HG02588 (cell line): Measurements from ENCODE around the gene TGFA.

Experiments used
- ATAC-seq: cut with Tn5 transposase; IDR thresholded peaks from one replicate; pipeline ENCODE4 v1.9.1; 2021; ENCODE audit warnings: mild to moderate bottlenecking, moderate library complexity; ENCODE audit not compliant: unreplicated experiment

Gene TGFA

DNA sequence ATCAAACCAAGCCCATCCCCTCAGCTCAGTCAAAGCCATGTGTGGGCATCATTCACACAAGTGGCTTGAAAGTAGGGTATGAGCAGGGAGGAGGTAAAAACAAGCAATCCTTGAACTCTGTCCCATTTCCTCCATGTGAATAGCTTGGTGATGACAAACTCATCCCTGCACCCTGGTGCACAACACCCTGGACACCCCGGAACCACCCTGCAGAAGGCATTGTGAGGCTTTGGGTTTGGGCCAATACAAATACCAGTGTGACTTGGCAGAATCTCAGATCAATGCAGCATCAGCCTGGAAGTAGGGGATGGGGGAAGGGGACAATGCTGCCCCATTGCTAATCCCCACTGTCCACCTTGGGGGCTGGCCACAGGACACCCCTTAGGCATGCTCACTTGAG is 28.6 kb downstream of the TGFA start:
- no peak for ATAC-seq

DNA sequence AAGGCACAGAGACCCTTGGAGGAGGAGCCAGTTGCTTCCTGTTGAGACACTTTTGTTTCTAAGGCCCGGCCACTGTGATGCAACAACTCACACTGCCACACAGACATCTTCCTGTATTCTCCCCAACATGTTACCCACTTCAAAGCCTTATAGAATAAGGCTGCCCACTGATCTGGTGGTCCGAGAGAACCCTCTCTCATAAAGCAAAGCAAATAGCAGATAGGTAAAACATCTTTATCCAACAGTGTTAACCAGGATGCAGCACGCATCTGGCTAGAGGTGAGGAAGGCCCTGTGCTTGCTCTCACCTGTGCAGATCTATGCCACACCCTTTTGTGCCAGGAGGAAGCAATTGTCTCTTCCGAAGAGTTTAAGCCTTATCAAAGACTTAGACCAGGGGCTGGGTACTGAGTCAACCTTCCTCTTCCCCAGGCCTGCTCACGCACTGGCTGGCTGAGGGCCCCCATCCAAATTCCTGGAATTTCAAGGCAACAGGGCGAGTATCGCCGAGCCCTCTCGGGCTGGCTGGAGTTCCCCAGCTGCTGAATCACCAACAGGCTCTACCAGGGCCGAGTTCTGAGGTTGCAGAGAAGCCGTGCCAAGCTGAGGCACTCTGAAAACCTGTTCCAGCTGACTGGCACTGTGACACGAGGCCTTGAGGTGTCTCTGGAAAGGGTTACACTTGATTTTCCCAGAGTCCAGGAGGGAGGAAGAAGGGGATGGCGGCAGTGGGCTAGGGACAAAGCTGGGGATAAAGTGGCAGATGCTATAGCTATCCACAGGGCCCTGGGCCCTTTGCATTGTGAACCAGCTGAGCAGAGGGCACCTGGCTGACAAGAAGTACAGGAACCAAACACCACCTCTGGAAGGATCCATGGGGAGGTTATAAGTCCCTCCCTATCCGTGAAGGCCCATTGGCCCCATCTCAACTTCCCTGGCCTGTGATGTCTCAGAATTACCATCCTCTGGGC is 29.3 kb downstream of the TGFA start:
- ATAC-seq, result no peak

DNA sequence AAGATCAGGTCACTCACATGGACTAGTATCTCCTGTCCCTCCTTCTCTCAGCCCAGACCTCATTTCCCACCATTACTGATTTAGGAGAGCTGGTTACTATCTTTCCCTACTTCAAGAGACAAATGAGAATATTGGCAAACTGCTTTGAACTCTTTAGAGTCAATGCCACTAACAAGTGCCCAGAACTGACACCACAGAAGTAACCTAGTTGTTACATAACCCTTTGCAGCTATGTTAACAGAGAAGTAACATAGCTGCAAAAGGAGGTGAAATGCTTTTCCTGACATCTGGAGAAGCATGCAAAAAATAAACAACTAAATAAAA is 30.0 kb downstream of the TGFA start:
- no peak for ATAC-seq

DNA sequence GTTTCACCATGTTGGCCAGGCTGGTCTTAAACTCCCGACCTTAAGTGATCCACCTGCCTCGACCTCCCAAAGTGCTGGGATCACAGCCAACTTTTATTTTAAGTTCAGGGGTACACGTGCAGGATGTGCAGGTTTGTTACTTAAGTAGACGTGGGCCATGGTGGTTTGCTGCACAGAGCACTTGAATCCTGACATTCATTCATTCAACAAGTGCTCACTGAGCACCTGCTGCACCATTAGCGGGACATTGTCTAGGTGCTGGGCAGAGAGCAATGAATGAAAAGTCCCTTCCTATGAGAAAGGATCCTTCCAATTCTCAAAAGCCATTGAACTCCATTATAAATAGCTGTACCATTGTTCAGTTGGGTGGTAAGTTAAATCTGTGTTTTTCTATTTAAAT is 31.0 kb downstream of the TGFA start:
- ATAC-seq, result no peak

DNA sequence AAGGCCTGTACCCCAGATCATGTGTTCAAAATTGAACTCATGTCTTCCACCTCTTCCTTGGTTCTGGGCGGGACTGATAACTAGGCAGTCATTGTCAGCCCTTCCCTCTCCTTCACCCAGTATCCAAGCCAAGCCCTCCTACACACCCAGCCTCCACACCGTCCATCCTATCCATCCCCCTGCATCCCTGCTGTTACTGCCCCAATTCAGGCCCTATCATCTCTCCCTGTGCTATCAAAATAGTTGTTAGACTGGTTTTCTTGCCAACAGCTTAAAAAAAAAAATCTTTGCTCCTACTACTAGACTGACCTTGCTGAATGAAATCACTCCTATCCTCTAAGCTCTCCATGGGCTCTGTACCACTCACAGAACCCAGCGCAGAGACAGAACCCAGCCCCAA is 32.8 kb downstream of the TGFA start:
- no peak for ATAC-seq

DNA sequence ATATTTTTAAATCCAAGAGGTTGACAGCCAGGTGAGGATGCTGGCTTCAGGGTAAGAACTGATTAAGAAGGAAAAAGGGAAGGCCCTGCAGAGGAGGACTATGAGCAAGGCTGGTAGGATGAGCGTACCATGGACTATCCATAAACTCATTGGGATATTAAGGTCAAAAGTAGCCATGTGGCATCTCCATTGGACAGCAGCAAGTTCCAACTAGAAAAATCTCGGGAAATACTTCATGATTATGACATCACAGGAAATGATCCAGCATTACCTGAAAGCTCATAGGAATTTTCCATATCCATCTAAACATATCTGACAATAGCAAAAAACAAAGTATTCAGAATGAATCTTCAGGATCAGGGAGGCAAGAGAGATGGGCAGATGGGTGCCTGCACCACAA is 34.2 kb downstream of the TGFA start:
- ATAC-seq, result no peak

DNA sequence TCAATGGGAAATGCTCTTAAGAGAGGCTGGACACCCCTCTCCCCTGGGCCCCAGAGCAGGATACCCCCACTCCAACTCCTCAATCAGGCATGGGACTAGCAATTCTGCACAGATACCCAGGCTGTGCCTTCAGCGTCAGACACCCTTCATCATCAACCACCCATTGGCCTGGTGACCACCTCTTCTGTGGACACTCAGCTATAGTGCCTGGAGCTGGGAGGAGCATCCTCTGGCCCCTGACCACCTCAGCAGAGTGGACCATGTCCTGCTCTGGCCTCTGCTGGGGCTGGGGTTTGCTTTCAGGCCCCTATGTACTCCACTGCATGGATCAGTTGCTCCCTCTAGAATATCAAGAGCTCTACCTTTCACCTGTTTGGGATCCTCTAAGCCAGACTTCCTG is 35.1 kb downstream of the TGFA start:
- no peak for ATAC-seq

DNA sequence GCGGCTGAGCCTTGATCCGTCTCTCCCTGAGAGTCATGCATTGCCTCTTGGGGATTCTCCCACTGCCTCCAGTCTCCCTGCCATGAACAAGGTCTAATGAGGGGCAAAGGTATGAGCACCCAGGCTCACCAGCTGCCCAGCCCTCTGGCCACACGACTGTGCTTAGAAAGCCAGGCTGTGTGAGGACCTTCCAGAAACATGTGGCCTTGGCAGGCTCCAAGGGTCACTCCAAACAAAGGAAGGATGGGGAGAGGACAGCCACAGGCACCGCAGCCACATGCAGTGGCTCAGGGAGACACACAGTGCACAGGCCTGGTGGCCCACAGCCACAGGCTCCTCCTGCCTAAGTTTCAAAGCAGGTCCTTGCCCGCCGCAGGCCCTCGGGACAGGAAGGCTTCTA is 35.8 kb downstream of the TGFA start:
- no peak for ATAC-seq

DNA sequence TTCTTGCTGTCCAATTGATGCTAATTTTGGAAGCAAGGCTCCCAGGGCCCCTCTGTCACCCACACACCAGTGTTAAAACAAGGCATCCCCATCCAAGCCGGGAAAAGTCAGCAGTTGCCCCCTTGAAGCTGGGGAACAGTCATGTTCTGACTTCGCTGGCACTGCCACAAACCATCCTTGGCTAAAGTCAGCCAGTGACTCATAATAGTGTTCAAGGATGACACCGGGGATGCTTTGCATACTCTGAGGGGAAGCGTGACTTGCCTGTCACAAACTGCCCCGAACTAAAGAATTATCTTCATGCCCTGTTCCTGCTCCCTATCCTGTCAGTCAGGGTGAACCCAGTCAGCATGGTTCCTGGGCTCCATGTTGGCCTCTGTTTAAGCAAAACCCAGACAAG is 37.0 kb downstream of the TGFA start:
- ATAC-seq, result peak; percentile 97

DNA sequence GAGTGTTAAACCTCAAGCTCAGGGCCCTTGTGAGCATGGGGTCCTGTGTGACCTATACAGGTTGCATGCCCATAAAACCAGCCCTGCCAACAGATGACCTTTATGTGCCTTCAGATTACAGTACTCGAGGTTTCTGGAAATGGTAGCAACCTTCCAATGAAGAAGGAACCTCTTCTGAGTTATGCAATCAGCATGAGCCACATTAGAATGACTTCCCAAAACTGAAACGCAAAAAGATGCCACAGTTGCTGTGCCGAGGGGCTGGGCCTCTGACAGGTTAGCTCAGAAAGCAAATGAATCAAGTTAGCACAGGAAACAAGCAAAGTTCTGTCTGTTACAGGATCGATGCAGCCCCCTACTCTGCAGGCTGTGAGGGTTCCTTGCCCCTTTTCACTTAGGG is 37.7 kb downstream of the TGFA start:
- no peak for ATAC-seq

DNA sequence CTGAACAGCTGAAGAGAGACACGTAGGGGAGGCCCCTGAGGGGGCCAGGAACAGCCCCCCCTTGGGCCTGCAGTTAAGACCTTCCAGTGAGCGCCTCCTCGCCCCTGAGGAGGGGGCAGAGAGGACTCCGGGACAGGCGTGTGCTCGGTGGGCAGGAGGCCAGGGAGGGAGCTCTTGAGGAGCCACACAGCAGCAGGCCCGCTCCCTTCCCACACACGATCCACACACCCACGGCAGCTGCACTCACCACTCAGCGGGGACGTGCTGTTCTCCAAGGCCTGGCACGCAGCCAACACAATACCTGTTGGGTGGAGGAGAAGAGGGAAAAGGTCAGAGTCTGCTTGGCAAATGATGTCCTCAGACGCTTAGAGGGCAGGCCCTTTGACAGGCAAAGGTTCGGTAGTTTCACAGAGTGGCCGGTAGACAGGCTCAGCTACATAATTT is 39.0 kb downstream of the TGFA start:
- ATAC-seq, result no peak

DNA sequence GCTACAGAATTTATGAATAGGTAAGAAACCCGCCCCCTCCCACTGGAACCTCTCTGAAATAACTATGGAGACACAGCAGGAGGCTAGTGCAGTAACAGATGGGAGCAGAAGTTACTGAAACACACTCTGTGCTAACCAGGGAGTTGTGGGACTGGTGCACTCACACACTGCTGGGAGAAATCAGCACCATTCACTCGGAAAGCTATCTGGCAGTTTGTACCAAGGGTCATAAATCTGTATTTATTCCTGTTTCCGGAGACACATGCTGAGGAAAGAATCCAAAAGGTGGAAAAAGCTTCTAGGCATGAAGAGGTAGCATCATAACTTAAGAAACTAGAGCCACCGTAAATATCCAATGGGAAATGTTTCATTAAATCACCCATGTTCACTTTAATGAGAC is 39.9 kb downstream of the TGFA start:
- no peak for ATAC-seq

DNA sequence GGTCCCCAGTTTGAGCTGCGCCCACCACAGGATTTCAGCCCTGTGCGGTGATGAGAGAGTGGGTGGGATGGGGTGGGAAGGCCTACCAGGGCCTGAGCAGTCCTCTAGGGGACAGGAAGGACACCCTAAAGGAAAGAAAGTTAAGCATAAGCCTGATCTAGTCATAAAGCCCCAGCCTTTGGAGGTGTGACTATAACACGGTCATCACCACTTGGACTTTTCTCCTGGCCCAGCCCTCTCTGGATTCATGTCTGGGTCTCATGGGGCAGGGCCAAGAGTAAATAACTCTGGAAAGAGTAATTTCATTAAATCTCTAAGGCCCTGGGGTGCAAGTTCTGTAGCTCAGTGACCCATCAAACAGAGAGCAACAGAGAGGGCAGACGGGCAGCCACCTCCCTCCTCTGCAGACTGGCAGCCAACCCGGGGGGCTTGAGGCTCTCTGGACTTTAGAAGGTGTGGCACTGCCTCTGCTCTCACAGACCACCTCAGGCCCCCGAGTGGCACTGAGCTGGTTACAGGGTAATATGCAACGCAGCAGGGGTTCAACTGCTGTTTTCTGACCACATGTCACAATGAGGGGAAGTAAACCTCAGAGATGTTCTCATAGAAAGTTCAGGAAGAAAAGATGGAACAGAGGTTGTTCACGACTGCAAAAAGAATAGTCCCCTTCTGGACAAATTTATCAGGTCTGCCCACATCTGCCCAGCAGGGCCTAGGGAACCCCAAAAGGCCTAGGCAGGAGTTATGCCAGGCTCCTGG is 41.5 kb downstream of the TGFA start:
- no peak for ATAC-seq

DNA sequence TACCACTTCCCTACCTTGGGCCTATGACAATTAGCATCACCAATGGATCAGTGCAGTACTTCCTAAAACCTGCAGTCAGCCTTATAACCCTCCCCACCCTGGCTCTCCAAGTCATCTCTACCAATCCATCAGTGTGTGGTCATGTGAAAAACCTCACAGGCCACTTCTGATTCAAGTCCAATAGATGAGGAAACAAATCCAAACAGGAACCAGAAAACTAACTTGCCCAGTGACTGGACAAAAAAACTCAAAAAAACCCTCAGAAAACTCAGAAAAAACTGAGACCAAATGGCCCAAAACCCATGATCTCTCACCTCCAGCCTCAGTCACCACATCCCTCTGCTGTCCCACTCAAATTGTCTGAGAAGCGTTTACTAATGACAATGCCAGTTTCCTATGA is 43.3 kb downstream of the TGFA start:
- no peak for ATAC-seq

DNA sequence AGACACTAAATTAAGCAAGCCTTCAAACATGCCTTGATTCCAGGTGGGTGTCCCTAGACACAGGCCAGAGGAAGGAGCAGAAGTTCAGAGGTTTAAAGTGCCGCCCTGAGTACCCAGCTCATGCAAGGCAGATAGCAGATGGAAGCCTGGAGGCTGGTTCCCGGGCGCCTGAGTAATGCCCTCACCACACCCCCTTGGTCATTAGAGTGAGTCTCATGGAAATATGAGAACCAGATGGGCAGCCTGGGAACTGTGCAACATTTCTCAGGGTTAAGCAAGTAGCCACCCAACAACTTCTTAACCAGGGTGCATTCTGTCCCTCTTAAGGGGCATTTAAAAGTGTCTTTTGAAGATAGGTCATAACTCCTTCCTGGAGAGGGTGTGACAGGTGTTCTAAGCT is 44.1 kb downstream of the TGFA start:
- ATAC-seq, result no peak

DNA sequence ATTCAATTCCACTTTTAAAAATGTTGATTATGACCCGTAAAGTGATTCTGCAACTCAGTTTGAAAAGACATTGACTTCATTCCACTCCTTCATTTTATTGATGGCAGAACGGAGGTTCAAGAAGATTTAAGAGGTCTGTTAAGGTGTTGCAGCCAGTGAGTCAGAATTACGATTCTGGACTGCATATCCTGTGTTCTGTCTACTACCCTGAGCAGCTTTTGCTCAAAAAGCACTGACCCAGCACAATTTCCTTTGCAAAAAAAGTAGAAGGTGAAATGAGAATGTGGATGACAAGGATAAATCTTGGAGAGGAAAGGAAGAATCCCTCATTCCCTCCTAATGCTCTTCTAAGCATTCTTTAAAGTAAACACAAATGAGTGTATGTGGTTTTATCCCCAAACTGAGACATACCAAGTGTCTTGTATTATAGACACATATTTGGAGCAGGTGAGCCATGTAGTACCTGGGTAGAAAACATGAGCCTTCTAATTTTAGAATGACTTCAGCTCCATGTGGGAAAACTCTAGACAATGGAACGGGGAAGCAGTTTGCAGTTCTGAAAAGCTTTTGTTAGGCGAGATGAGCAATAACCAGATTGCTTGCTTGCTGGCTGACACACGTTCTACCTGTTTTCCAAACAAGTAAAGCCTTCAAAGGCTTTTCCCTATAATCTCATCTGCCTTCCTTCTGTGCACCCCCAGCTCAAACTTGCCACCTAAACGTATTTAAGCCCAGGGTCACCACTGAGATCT is 44.7 kb downstream of the TGFA start:
- no peak for ATAC-seq

DNA sequence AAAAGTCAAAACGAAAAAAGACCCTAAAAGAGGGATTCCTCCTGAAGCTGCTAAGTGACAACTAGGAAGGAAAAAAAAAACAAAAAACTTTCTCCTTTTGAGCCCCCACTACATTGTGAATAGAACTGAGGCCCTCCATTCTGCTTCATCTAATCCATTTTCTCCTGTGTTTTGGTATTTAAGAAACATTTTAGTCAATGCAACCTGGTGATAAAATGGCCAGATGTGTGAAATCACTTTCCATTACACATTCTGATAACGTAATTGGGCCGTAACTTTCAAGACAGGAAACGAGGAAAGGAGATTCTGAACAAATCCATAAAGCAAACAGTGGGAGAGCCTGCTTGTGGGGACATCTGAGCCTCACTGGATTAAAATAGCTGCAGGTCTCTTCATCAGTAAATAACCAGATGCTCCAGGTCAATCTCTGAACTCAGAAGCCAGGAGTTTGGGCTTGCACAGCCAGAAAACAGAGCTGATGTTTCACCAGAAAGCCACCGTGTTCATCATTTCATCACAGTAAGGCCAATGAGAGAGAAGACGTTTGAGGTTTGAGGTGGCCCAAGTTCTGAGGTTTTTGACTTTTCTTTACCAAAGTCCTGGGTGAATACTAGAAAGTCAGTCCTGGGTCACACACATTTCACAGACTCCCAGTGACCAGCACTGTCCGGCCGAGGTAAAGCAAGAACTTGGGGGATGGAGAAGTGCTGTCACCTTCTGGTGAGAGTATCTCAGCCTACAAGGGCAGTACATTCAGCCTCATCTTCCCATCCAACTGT is 47.8 kb downstream of the TGFA start:
- no peak for ATAC-seq

DNA sequence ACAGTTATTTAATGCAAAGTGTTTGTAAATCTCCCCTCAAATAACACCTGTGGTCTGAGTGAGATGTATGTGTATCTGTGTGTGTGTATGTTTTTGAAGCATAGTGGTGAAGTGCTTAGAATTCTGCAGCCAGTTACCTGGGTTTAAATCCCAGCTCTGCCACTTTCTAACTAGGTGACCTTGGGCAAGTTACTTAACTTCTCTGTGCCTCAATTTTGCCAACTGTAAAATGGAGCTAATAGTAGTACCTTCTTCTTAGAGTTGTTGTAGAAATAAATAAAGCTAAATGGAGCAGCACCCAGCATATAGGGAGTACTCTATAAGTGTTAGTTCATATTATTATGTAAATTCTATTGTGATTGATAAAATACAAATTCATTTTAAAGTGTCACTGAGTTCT is 48.9 kb downstream of the TGFA start:
- ATAC-seq, result no peak

DNA sequence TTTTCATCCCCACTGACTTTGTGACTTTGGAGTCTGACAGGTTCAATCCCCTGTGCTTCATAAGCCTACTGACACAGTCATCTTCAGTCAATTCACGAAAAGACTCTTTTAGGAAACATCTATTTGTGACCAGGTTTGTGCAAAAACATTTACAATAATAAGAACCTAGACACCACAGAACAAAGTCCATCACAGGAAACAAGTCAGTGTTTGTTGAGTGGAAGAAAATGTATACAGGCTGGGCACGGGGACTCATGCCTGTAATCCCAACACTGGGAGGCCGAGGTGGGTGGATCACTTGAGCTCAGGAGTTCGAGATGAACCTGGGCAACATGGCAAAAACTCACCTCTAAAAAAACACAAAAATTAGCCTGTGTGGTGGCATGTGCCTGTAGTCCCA is 49.7 kb downstream of the TGFA start:
- no peak for ATAC-seq

DNA sequence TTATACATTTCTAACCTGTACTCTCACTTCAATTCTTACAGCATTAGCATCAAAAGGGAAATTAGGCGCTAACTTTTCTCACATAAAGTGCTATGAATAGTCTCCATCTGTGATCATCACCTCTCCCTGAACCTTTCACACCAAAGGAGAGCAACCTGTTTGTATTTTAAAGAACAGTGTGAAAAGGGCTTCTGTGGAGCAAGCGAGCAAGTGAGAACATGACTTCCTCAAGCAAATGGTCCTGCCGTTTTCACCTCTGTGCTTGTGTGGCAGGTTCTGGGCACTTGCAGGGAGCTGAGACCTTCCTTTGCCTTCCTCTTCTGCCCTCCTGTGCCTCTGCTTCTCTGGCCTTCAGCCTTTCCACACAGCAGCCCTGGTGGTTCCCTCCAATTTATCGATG is 51.9 kb downstream of the TGFA start:
- no peak for ATAC-seq

DNA sequence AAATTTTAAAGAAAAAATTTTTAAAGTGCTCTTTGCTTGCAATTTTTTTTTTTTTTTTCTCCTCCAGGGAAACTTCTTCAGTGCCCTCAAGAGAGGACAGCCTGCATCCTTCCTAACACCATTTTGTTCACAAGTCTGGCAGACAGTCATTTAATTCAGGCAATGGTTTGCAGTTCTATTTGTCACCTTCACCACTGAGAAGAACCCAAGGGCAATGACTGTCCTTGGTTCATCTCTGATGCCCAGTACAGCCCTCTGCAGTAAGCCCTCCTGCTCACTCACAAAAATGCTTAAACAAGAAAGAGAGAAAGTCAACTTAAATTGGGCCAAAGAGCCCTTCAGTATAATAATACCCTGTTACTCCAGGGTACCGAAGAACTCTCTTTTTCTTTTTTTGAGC is 52.4 kb downstream of the TGFA start:
- no peak for ATAC-seq
